GM19351 (cell line): ENCODE data around the gene PEX3.

Experiments
- ATAC-seq: cut with Tn5 transposase; IDR thresholded peaks from one replicate; pipeline ENCODE4 v1.9.1; 2021; ENCODE audit warnings: mild to moderate bottlenecking, moderate library complexity; ENCODE audit not compliant: unreplicated experiment

Gene PEX3

GRCh38 chr6:143450453-143451371, at the start of gene PEX3, which contains the start of gene ADAT2:
TSS of gene PEX3 (plus strand) at chr6:143450805. CDS start at chr6:143451043, 238 bp downstream.
TSS of gene ADAT2 (minus strand) at chr6:143450695. CDS start at chr6:143450658, 37 bp downstream.
- peak; percentile 96 for ATAC-seq

- no peak for ATAC-seq
Observed at GRCh38 chr6:143401068-143401446, 49.5 kb upstream of the PEX3 start.

GRCh38 chr6:143401636-143402370, 48.8 kb upstream of the PEX3 start:
- ATAC-seq = no peak

GRCh38 chr6:143402721-143403336, 47.8 kb upstream of the PEX3 start:
- no peak for ATAC-seq

- no peak for ATAC-seq
Observed at GRCh38 chr6:143405373-143406154, 45.0 kb upstream of the PEX3 start.

- ATAC-seq = peak; percentile 78
Observed at GRCh38 chr6:143406673-143407072, 43.9 kb upstream of the PEX3 start.

GRCh38 chr6:143408151-143408786, 42.3 kb upstream of the PEX3 start:
- ATAC-seq = no peak

- ATAC-seq = no peak
Observed at GRCh38 chr6:143408787-143409162, 41.8 kb upstream of the PEX3 start.

- no peak for ATAC-seq
Observed at GRCh38 chr6:143410859-143411270, 39.7 kb upstream of the PEX3 start.

GRCh38 chr6:143414769-143415168, 35.8 kb upstream of the PEX3 start:
- ATAC-seq = no peak

- no peak for ATAC-seq
Observed at GRCh38 chr6:143419526-143419925, 31.1 kb upstream of the PEX3 start.

GRCh38 chr6:143426026-143426425, 24.6 kb upstream of the PEX3 start:
- no peak for ATAC-seq

GRCh38 chr6:143427109-143427817, 23.3 kb upstream of the PEX3 start:
- peak; percentile 100 for ATAC-seq

GRCh38 chr6:143429970-143430369, 20.6 kb upstream of the PEX3 start:
- ATAC-seq = no peak

GRCh38 chr6:143431226-143431625, 19.4 kb upstream of the PEX3 start:
- no peak for ATAC-seq

- ATAC-seq = no peak
Observed at GRCh38 chr6:143432588-143432987, 18.0 kb upstream of the PEX3 start.

GRCh38 chr6:143441010-143441409, 9.6 kb upstream of the PEX3 start:
- no peak for ATAC-seq

GRCh38 chr6:143441680-143442545, 8.7 kb upstream of the PEX3 start:
- no peak for ATAC-seq

- ATAC-seq = no peak
Observed at GRCh38 chr6:143443096-143443495, 7.5 kb upstream of the PEX3 start.
